Right lobe of liver (tissue), 6 donors: ENCODE data around the gene IRX1. TPM values are rescaled to one million over a fixed set of nuclear protein-coding genes. Genes with fewer than 3 reads are reported as not detected.

Experiments used
- ATAC-seq, 4 donors: fragments of 200-7000 bp; cut with Tn5 transposase; one replicate each; pipeline ENCODE4 v1.9.1; 2020; ENCODE audit warnings: mild to moderate bottlenecking in 4 of 4, moderate library complexity in 4 of 4
- DNase-seq, 3 donors: peaks; one replicate each; pipeline ENCODE4 v3.0.0-alpha.2; 2020
- H3K27ac ChIP-seq, 3 donors: fragments of 200-600 bp; one replicate each; pipeline ENCODE4 v1.8.0; 2022
- H3K27me3 ChIP-seq, 2 donors: fragments of 200-600 bp; one replicate each; pipeline ENCODE4 v1.8.0; 2022
- H3K36me3 ChIP-seq, 4 donors: fragments of 200-600 bp; sonication (generic) in 1 of 4; one replicate each; pipeline versions ENCODE4 v1.5.1 to v1.8.0; 2017 to 2022; ENCODE audit warnings: control low read depth in 1 of 4
- H3K4me1 ChIP-seq, 4 donors: fragments of 200-600 bp; sonication (generic) in 1 of 4; one replicate each; pipeline versions ENCODE4 v1.5.1 to v1.8.0; 2017 to 2022; ENCODE audit warnings: control low read depth in 1 of 4
- H3K4me3 ChIP-seq, 3 donors: fragments of 200-600 bp; one replicate each; pipeline ENCODE4 v1.8.0; 2022
- H3K9me3 ChIP-seq, 4 donors: fragments of 200-600 bp; sonication (generic) in 1 of 4; one replicate each; pipeline versions ENCODE4 v1.5.1 to v1.8.0; 2017 to 2022; ENCODE audit warnings: control low read depth in 1 of 4
- CTCF ChIP-seq, 4 donors: fragments of 200-600 bp in 3 of 4; fragments of 450-650 bp in 1 of 4; IDR thresholded peaks; one replicate each; pipeline versions ENCODE4 v1.5.1 to v1.8.0; 2016 to 2022; ENCODE audit warnings: antibody characterized with exemption in 4 of 4, mild to moderate bottlenecking in 2 of 4
- POLR2A ChIP-seq: fragments of 450-650 bp; IDR thresholded peaks from one replicate; pipeline ENCODE4 v1.6.1; 2017; ENCODE audit warnings: antibody characterized with exemption, mild to moderate bottlenecking
- WGBS: methylation state at CpG from one replicate; pipeline ENCODE4 v1.1.6; 2018; ENCODE audit warnings: low coverage, low lambda C conversion rate; ENCODE audit not compliant: insufficient coverage; ENCODE audit errors: missing lambda C conversion rate; 5-methylcytosine and 5-hydroxymethylcytosine counted together
- intact Hi-C, 2 donors: fragments of 100-400 bp; cut with DNase I; formaldehyde crosslinking; loops; one replicate each; pipeline versions ENCODE4 v1.11.2 to v1.14.1; 2022
- total RNA-seq, 6 experiments: library from RNA; depleted of rRNA in 2 of 6; stranded (reverse); fragments of >200 nt in 2 of 6; fragmentation: NEBNext Ultra II Directional in 3 of 6; extraction: Animal tissue kit (Norgen Biotek cat#: 25700) in 3 of 6; gene quantifications; one replicate each; pipeline versions ENCODE4 v1.1.0 to v1.2.4, GENCODE V29; 2016 to 2023
- donor health status: DM: no; HTN: yes; CAD: no.
- donor health status: DM: no; HTN: no; CAD: no.
- donor health status: DM: no; HTN: no; CAD: no.
- donor health status: DM: no; HTN: yes; CAD: no.
- donor health status: DM: no; HTN: yes; CAD: no.

Gene IRX1
- total RNA-seq, 6 experiments from 2014 or later, result not detected

DNA sequence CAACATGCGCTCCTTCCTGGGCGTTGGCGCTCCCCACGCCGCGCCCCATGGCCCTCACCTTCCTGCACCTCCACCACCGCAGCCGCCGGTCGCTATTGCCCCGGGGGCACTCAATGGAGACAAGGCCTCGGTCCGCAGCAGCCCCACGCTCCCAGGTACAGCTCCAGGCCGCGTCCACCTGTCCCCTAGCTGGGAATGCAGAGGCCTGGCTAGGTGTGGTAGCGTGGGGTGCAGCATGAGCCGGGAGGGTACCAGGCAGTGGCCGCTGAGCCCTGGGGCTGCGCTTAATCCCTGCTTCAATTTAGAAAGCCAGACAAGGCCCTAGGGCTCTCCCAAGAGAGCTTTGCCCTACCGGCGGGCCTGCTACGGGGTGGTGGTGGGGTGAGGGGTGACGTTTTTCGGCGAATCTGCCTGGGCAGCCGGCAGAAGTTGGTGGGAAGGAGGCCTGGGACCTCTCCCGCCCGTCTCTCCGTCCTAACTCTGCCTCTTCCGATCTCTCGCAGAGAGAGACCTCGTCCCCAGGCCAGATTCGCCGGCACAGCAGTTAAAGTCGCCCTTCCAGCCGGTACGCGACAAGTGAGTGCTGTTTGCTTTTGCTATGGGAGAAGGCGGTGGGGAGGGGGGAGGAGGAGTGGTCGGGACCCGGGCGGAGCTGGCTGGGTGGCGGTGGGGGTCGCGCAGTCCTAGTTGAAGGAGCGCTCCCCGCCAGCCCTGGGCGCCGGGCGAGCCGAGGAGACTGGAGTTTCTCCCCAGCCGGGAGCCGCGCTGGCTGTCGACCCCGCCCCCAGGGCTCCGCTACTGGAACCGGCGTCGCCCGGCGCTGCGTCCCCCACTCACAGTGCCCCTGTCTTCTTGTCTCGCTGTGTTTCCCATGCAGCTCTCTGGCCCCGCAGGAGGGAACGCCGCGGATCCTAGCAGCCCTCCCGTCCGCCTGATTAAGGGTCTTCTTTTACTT lies 4.8 kb downstream of the IRX1 start:
- no peak for TF ChIP-seq POLR2A
- TF ChIP-seq CTCF (IDR thresholded peaks at IDR 0.05), result no peak
- Histone ChIP-seq H3K27me3 (peaks cover 0 to 45% of the 10 kb centered on the region in 2 donors), H3K9me3 (no peaks in the 10 kb centered on the region), H3K27ac (no peak overlapping the region), H3K4me1 (peaks cover 0 to 8% (median 0%) of the 10 kb centered on the region in 4 donors), H3K4me3 (no peak overlapping the region), H3K36me3 (no peaks in the 10 kb centered on the region)
- 13% methylated on average over 18 of the region's 71 CpGs for WGBS
- intact Hi-C loops, result no loop called here
- ATAC-seq (no peak), DNase-seq (no peak)

DNA sequence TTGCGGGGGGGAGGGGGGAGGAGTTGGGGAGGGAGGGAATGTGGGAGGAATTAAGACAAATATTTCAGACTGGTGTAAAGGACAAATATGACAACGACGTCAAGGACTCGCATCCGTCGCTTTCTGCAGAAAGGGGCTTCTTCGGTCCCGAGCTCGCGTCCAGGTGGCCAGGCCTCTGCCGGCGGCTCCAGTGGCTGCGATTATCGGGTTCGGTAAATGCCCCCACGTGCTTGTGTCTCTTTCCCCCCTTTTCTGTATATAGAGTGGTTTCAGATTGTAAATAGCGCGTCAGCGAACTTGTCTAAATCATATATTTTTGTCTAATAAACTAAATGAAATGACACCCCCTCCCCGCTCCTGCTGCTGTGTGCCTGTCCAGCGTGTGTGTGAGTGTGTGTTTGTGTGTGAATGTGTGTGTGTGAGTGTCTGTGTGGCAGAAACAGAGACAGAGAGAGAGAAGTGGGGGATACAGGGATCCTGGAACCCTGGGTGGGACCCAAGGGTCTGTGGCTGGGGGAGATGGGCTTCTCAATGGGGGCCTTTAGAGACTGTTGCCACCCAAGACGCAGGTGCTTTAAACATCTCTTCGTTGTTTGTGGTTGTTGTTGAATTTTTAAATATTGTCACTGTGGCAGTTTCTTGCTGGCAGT lies 5.6 kb downstream of the IRX1 start:
- intact Hi-C loops, result no loop called here
- no peak for ATAC-seq
- no peak for DNase-seq
- Histone ChIP-seq H3K36me3 (no peaks in the 10 kb centered on the region), H3K27me3 (peaks cover 0 to 44% of the 10 kb centered on the region in 2 donors), H3K27ac (no peak overlapping the region), H3K4me1 (peaks cover 0 to 6% (median 0%) of the 10 kb centered on the region in 4 donors), H3K4me3 (no peak overlapping the region), H3K9me3 (no peaks in the 10 kb centered on the region)
- TF ChIP-seq POLR2A (no peak), CTCF (IDR thresholded peaks at IDR 0.05) (no peak)
- 3% methylated on average over 23 of the region's 23 CpGs for WGBS

DNA sequence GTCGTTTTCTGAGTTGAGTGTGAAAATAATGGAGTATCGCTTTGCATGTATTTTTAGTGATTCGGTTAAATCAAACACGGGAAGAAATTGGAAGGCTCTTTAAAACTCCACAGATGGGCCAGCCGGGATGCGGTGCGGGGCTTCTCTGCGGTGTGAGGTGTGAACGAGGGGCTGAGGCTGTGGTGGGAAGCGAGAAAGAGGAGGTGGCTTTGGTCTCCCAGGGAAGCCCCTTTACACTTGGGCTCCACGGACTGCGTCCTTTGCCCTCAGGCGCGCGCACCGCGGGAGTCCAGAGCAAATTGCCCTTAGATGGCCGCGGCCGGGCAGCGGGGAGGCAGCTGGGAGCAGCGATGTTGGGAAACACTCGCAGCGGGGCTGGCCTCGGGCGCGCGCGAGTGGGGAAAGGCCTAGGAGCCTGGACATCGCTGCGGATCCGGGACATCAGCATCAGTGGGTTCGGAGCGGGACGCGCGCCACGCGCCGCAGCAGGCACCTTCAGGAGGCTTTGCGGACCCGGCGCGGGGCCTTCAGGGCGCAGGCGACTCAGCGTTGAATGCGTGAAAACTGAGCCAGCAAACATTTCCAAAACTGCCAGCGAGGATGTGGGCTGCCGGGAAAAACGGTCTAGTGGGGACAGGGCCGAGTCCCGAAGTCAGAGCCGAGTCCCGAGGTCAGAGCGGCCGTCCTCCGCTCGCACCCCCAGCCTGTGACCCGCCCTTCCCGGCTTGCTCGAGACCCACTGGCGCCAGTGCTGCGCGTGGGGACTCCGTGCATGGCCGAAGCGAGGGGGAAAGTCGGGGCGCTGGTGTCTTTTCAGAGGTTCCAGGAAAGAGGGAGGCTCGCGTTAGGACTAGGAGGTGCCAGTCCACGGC lies 6.5 kb downstream of the IRX1 start:
- H3K4me1 ChIP-seq, result peaks cover 0 to 6% (median 0%) of the 10 kb centered on the region in 4 donors
- no peaks in the 10 kb centered on the region for H3K9me3 ChIP-seq
- peak in 1 of 4 donors; percentile 36 for ATAC-seq
- TF ChIP-seq POLR2A (no peak), CTCF (IDR thresholded peaks at IDR 0.05) (no peak)
- DNase-seq, result no peak
- 6% methylated on average over 35 of the region's 73 CpGs for WGBS
- H3K27ac ChIP-seq, result no peak overlapping the region
- no peak overlapping the region for H3K4me3 ChIP-seq
- intact Hi-C loops, result no loop called here
- no peaks in the 10 kb centered on the region for H3K36me3 ChIP-seq
- H3K27me3 ChIP-seq, result peaks cover 0 to 44% of the 10 kb centered on the region in 2 donors

DNA sequence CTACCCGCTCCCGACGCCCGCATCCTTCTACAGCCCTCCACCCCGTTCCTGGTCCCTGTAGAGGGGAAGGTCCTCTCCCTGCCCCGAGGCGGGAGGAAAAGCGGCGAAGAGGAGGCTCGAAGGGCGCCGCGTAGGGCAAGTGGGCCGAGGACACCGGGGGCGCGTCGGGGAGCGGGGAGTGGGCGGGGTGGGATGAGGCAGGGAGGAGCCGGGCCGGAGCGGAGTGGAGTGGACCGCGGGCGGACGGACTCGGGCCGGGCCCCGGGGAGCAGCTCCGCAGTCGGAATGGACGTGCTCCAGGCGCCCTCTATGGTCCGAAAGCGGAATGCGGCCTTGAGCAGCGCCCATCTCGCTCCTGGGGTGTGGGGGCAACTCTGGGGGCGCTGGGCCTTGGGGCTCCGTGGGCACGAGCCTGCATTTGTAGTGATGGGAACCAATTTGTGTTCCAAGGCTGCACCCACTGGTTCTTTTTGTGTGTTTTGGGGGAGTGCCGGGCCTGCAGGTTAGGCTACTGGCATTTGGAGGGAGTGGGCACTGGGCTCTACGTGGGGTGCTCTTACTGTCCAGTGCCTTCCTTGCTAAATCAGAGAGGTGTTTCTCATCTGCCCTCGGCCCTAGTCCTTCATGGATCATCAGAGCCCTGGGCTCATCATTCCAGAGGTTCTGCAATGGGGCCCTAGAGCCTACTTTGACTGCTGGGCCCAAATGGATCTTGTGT lies 7.3 kb downstream of the IRX1 start:
- Histone ChIP-seq H3K4me1 (peaks cover 0 to 6% (median 0%) of the 10 kb centered on the region in 4 donors), H3K9me3 (no peaks in the 10 kb centered on the region), H3K27ac (no peak overlapping the region), H3K27me3 (peaks cover 0 to 43% of the 10 kb centered on the region in 2 donors), H3K4me3 (no peak overlapping the region), H3K36me3 (no peaks in the 10 kb centered on the region)
- peak in 3 of 4 donors; percentile 44 to 61 (median 54) for TF ChIP-seq CTCF (IDR thresholded peaks at IDR 0.05)
- no peak for TF ChIP-seq POLR2A
- DNase-seq (peak in 1 of 3 donors; percentile 46), ATAC-seq (peak; percentile 67 to 87 (median 70))
- 16% methylated on average over 8 of the region's 45 CpGs for whole genome bisulfite sequencing
- intact Hi-C loops, result no loop called here
